ENCODE data around the gene ARHGDIA. TPM values are rescaled to one million over a fixed set of nuclear protein-coding genes. Genes with fewer than 3 reads are reported as not detected.
"Not testable (repeated sequence)": the region's sequence is repeated elsewhere in the genome, so short reads cannot be mapped to it uniquely, and the experiment has no call there.

Gene ARHGDIA
- total RNA-seq, 3 donors from 2014 or later: 789 to 858 (median 821) TPM

DNA sequence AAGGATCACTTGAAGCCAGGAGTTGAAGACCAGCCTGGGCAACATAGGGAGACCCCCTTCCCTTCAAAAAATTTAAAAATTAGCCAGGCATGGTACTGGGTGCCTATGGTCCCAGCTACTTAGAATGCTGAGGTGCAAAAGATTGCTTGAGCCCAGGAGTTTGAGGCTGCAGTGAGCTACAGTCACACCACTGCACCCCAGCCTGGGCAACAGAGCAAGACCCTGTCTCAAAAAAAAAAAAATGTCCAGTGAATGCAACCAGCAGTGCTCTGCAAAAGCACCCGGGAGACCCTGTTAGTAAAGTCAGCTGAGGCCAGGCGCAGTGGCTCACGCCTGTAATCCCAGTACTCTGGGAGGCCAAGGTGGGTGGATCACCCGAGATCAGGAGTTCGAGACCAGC, 31.1 kb downstream of the ARHGDIA start:
- H3K4me1 Mint-ChIP-seq (ENCODE audit: low read depth); H3K9me3 Mint-ChIP-seq; ATAC-seq; DNase-seq; H3K4me3 Mint-ChIP-seq; H3K27me3 Mint-ChIP-seq (ENCODE audit: low read depth): not testable (repeated sequence)
- H3K36me3 Mint-ChIP-seq (ENCODE audit: insufficient read depth): peaks cover 15% of the 10 kb centered on the region

DNA sequence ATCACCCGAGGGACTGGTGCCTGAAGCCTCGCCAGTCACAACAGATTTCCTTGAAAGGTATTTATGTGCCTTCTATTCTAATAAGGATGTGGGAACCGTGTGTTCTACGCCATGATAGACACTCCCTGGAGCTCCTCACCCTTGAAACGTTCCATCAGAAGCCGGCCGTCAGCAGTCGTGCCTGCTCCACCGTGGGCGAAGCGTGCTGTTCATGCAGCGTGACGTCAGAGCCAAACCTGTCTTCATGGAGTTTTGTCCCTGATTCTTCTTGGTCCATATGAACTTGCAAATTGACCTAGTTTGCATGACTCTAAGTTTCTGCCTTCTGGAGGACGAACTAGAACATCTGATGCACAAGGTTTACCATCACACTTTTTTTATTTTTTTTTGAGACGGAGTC, 31.8 kb downstream of the ARHGDIA start:
- ATAC-seq (no peak), DNase-seq (no peak)
- Mint-ChIP-seq H3K27me3 (ENCODE audit: low read depth) (no peaks in the 10 kb centered on the region), H3K9me3 (no peaks in the 10 kb centered on the region), H3K4me1 (ENCODE audit: low read depth) (no peaks in the 10 kb centered on the region), H3K4me3 (no peak overlapping the region), H3K36me3 (ENCODE audit: insufficient read depth) (peaks cover 9% of the 10 kb centered on the region)

DNA sequence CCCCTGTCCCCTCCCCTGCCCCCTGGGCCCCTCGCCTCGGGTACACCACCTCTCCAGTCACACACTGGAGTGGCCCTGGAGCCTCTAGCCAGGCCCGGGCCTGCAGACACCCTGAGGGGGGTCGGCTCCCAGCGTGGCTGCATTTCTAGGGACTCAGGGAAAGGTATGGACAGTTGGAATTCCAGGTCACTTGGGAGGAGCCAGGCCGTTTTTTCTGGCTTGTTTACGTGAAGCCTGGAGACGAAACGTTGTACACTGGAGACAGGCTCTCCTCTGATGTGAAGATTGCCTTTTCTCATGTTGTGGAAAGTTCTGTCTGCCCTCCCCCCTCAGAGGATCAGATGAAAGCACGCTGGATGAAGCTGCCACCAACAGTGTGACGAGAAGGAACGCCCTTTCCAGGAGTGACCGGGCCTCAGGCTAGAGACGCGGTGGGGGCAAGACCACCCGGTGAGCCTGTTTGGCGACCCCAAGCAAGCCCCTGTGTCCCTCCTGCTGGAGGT, 32.3 kb downstream of the ARHGDIA start:
- ATAC-seq: no peak
- no peak for DNase-seq

DNA sequence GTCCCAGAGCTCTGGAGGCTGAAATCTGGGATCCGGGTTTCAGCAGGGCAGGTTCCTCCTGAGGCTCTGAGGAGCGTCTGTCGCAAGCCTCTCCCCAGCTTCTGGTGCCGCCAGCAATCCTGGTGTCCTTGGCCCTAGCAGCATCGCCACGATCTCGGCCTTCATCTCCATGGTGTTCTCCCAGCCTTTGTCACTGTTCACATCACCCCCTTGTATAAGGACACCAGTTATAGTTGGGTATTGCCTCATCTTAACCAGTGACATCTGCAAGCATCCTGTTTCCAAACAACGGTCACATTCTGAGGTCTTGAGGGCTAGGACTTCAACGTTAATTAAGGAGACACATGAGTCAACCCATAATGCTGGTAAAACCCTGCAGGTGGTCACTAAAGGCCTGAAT, 33.5 kb downstream of the ARHGDIA start:
- Mint-ChIP-seq H3K4me1 (ENCODE audit: low read depth) (peaks cover 3% of the 10 kb centered on the region), H3K4me3 (no peak overlapping the region), H3K27me3 (ENCODE audit: low read depth) (no peaks in the 10 kb centered on the region), H3K9me3 (no peaks in the 10 kb centered on the region), H3K36me3 (ENCODE audit: insufficient read depth) (no peaks in the 10 kb centered on the region)
- DNase-seq (no peak), ATAC-seq (no peak)

More for the DNA sequence above, 32.3 kb downstream of the ARHGDIA start:
- Mint-ChIP-seq H3K27me3 (ENCODE audit: low read depth) (no peaks in the 10 kb centered on the region), H3K4me3 (no peak overlapping the region), H3K9me3 (no peaks in the 10 kb centered on the region), H3K36me3 (ENCODE audit: insufficient read depth) (peaks cover 7% of the 10 kb centered on the region), H3K4me1 (ENCODE audit: low read depth) (peaks cover under 1% of the 10 kb centered on the region)

DNA sequence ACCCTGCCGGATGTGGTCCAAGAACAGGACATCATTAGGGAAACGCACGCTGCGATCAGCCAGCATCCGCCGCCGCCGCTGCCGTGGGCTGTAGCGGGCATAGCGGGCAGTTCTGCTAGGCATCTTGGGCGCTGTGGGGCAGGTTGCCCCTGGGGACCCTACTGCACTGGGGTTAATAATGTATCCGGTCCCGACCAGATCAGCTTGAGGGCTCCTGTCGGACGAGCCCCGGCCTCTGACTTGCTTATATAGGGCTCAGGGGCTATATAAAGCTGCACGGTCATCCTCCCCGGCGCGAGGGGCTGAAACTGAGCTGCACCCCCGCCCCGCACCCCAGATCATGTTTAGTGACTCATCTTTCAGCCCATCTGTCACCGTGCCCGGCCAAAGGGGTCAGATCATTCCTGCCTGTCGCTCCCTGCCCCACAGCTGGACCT, 36.3 kb downstream of the ARHGDIA start, which contains the start of gene PPP1R27:
PPP1R27 (minus strand) TSS at position 220 of the 437 bp plus-strand sequence; CDS start at position 123, 97 bp downstream.
- Mint-ChIP-seq H3K4me1 (ENCODE audit: low read depth) (peaks cover 17% of the 10 kb centered on the region), H3K4me3 (peak within 1 kb of the TSS; percentile 83), H3K27me3 (ENCODE audit: low read depth) (no peaks in the 10 kb centered on the region), H3K36me3 (ENCODE audit: insufficient read depth) (no peaks in the 10 kb centered on the region), H3K9me3 (no peaks in the 10 kb centered on the region)
- ATAC-seq (no peak), DNase-seq (no peak)

DNA sequence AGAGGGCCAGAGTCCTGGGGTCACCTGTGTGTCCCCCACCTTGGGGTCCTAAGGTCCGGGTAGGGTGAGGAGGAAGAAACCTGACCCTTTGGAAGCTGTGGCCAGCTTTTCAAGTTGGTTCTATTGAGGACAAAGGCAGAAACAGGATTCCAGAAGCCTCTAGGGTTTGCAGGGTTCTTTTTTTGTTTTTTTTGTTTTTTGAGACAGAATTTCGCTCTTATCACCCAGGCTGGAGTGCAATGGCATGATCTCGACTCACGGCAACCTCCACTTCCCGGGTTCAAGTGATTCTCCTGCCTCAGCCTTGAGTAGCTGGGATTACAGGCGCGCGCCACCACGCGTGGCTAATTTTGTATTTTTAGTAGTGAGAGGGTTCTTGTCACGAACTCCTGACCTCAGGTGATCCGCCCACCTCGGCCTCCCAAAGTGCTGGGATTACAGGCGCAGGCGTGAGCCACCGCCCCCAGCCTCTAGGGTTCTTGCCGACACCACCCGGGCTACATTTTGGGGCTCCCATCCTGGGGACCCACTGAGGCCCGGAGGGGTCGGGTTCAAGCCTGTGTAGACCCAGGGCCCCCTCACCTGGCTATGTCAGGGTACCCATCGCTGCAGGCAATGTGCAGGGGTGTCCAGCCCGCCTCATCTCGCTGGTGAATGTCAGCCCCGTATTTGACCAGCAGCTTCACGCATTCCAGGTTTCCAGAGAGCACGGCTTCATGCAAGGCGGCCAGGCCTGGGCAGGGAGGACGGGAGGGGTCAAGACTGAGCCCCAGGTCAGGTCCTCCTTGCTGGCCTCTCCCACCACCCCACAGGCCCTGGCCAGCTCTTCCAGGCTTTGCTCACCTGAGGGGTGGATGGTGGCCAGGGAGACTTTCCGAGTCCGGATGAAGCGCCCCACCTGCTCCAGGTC, 37.0 kb downstream of the ARHGDIA start:
- Mint-ChIP-seq H3K4me3 (peak overlapping the region; percentile 83), H3K9me3 (no peaks in the 10 kb centered on the region), H3K27me3 (ENCODE audit: low read depth) (no peaks in the 10 kb centered on the region), H3K4me1 (ENCODE audit: low read depth) (peaks cover 19% of the 10 kb centered on the region), H3K36me3 (ENCODE audit: insufficient read depth) (no peaks in the 10 kb centered on the region)
- no peak for DNase-seq
- ATAC-seq: no peak

DNA sequence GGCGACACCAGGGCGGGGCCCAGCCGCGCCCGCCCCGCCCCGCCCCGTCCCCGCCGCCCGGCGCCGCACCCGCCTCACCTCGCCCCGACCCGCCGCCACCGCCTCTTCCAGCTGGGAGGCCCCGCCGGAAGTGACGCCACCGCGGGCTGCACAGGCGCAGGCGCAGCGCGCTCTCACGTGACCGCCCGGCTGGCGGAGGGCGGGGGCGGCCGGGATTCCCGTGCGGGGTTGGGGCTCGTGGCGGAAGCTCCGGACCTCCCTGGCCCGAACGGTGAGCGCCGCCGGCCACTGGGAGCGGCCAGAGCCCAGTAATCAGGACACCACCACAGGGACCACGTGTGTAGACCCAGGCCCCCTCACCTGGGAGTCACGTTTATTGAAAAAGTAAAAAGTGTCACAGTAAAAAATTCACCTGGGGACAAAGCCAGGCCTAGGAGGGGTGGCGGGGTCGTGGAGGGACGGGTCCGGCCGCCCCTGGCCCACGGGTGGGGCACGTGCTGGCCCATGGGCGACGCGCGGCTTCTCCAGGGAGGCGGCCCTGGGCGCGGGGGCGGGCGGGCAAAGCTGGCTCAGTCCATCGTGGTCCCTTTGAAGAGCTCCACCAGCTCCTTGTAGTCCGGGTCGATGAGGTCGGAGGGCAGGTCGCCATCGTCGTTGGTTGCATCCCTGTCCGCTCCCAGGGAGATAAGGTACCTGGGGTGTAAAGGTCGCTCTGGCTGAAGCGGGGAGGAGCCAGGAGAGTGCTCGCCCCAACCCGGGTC, 37.8 kb downstream of the ARHGDIA start, which contains the start of gene MCRIP1:
MCRIP1 (minus strand) TSS at position 132 of the 761 bp plus-strand sequence. CDS start 8,785 bp downstream, outside the sequence.
- Mint-ChIP-seq H3K9me3 (no peaks in the 10 kb centered on the region), H3K27me3 (ENCODE audit: low read depth) (no peaks in the 10 kb centered on the region), H3K4me3 (peak within 1 kb of the TSS; percentile 88), H3K36me3 (ENCODE audit: insufficient read depth) (peaks cover 1% of the 10 kb centered on the region), H3K4me1 (ENCODE audit: low read depth) (peaks cover 20% of the 10 kb centered on the region)
- peak; percentile 94 for DNase-seq
- ATAC-seq: peak; percentile 76 to 84

DNA sequence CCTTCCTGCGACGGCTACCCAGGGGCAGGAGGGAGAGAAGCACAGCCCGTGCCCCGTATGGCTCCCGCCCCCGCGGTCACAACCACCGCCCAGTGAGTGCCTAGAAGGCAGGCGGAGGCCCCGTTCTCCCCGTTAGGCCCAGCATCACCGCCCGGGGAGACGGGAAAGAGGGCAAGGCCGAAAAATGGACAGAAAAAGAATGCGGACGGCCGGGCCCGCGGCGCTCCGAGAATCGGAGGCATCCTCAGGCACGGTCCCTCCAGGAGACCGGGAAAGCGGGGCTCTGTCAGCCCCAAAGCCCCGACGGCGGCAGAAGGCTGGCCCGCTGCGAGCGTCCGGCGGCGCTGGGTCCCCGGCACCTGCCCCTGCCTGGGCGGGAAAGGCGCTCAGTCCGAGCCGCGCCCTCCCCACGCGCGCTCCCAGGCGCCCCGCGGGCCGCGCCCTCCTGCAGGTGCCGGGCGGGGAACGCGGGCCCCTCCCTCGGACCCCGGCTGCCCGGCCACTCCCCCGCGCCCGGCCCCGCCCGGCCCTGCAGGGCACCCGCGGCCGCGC, 38.5 kb downstream of the ARHGDIA start:
- peaks cover 2% of the 10 kb centered on the region for H3K36me3 Mint-ChIP-seq (ENCODE audit: insufficient read depth)
- peaks cover 21% of the 10 kb centered on the region for H3K4me1 Mint-ChIP-seq (ENCODE audit: low read depth)
- no peaks in the 10 kb centered on the region for H3K27me3 Mint-ChIP-seq (ENCODE audit: low read depth)
- H3K4me3 Mint-ChIP-seq: peak overlapping the region; percentile 88
- H3K9me3 Mint-ChIP-seq: no peaks in the 10 kb centered on the region
- peak; percentile 35 for DNase-seq
- peak; percentile 44 to 46 for ATAC-seq

DNA sequence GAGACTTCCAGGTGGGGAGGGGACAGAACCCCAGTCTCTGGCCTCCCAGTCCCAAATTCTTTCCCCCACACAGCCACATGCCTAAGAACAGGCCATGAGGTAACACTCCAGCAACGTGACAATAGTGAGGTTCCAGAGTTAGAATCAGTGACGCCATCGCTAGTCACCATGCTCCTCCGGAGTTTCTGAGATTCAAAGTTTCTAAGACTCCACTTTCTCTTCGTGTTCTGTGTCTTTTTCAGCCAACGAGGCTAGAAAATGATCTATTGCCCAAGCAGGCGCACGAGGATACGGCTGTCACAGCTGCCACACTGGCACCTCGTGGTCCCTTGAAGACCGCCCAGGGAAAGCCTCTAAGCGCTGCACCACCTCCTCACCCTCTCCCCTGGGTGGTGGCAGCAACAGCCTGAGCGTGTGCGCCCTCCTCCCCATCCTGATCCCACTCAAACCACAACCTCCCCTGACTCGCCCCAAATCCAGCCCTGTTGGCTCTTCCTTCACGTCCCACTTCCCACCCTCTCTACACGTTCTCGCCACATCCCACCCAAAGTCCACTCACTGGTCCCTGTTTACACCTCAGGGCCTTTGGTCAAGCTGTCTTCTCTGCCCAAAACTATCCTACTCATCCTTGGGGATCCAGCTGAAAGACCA, 39.1 kb downstream of the ARHGDIA start:
- H3K27me3 Mint-ChIP-seq (ENCODE audit: low read depth): no peaks in the 10 kb centered on the region
- ATAC-seq (peak; percentile 52 to 55), DNase-seq (peak; percentile 48)
- H3K4me3 Mint-ChIP-seq: peak overlapping the region; percentile 88
- no peaks in the 10 kb centered on the region for H3K9me3 Mint-ChIP-seq
- peaks cover 21% of the 10 kb centered on the region for H3K4me1 Mint-ChIP-seq (ENCODE audit: low read depth)
- peaks cover 2% of the 10 kb centered on the region for H3K36me3 Mint-ChIP-seq (ENCODE audit: insufficient read depth)

DNA sequence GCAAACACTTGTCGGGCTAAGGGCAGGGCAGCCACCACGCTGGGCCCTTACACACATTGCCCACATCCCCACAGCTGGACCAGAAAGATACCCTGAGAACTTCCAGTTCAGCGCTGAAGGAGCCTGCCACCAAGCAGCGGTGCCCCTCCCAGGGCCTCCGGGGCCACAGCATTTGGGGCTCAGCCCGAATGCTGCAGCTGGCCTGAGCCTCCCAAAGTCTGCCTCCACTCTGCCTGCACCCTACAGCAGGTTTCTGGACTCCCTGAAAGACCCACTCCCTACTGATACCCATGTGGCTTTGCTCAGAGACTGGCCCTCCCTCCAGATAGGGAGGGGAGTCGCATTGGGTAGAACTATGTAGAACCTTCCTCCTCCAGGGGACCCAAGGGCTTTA, 39.6 kb downstream of the ARHGDIA start:
- Mint-ChIP-seq H3K4me1 (ENCODE audit: low read depth) (peaks cover 21% of the 10 kb centered on the region), H3K4me3 (peak overlapping the region; percentile 88), H3K27me3 (ENCODE audit: low read depth) (no peaks in the 10 kb centered on the region), H3K9me3 (no peaks in the 10 kb centered on the region), H3K36me3 (ENCODE audit: insufficient read depth) (peaks cover 2% of the 10 kb centered on the region)
- ATAC-seq (no peak), DNase-seq (no peak)

DNA sequence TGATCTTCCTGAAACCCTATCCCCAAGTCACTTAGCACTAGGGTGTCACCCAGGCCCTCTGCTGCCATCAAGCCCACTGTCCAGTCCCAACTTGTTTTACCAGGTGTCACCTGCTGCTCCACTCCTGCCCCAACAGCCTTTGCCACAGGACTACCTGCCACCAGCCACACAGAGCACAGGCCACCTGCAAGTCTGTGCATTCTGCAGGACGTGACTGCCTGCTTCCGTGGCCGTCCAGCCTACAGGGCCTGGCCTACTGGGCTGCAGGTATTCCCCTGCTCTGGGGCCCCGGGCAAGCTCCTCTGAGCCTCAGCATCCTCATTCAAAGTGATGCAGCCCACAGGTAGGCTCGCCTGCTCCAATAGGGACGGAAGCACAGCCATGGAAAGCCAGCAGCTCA, 41.3 kb downstream of the ARHGDIA start:
- Mint-ChIP-seq H3K4me1 (ENCODE audit: low read depth) (peaks cover 23% of the 10 kb centered on the region), H3K4me3 (no peak overlapping the region), H3K36me3 (ENCODE audit: insufficient read depth) (peaks cover 2% of the 10 kb centered on the region), H3K9me3 (no peaks in the 10 kb centered on the region), H3K27me3 (ENCODE audit: low read depth) (no peaks in the 10 kb centered on the region)
- no peak for ATAC-seq
- DNase-seq: no peak

DNA sequence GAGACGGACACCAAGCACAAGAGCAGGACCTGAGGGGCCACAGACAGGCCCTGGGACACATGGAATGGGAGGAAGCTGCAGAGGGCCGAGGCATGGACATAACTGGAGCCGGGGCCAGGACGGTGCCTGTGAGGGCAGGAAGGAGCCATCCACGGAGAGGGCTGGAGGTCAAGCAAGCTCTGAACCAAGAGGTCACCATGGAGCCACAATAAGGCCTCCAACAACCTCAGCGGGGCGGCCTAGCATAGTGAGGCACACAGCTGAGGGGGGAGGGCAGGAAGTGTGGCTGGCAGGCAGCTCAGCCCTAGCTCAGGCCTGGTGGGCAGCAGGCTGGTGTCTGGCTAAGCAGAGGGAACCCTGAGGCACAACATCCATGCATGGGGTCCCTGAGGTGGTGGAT, 42.5 kb downstream of the ARHGDIA start:
- peaks cover 21% of the 10 kb centered on the region for H3K4me1 Mint-ChIP-seq (ENCODE audit: low read depth)

DNA sequence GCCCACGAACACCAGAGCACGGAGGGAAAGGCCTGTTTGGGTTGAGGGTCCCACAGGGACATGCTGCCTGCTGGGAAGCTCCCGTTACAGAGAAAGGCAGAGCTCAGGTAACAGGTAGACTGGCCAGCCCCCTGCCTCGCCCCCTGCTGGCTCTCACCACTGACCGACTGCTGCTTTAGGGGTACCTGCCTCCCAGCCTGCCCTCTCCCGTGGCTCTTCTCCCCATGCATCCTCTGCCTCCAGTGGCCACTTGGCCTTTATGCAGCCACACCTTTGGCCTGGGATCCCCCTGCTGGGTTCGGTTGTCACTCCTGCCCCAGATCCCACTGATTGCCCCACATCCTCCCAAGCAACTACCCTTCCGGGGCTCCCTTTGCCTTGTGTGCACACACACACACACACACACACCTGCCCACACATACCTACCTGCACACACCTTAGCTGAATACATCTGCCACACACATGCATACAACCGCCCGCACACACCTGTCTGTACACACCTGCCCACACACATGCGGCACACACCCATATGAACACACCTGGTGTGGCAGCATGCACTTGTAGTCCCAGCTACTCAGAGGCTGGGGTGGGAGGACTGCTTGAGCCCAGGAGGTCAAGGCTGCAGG, 45.2 kb downstream of the ARHGDIA start:
- no peak for ATAC-seq
- H3K36me3 Mint-ChIP-seq (ENCODE audit: insufficient read depth): peaks cover 6% of the 10 kb centered on the region
- no peak overlapping the region for H3K4me3 Mint-ChIP-seq
- H3K27me3 Mint-ChIP-seq (ENCODE audit: low read depth): no peaks in the 10 kb centered on the region
- H3K4me1 Mint-ChIP-seq (ENCODE audit: low read depth): peaks cover 6% of the 10 kb centered on the region
- no peaks in the 10 kb centered on the region for H3K9me3 Mint-ChIP-seq
- DNase-seq: no peak

More for the DNA sequence above, 42.5 kb downstream of the ARHGDIA start:
- DNase-seq (no peak), ATAC-seq (no peak)
- Mint-ChIP-seq H3K27me3 (ENCODE audit: low read depth) (no peaks in the 10 kb centered on the region), H3K9me3 (no peaks in the 10 kb centered on the region), H3K4me3 (no peak overlapping the region), H3K36me3 (ENCODE audit: insufficient read depth) (peaks cover 3% of the 10 kb centered on the region)

Data from activated T-cell treated with anti-CD3 and anti-CD28 coated beads, Interleukin-2, amount 50 U/mL, for 4 hours (primary cell).